SK-N-SH (cell line): ENCODE measurements around the gene SAMD5.

Source experiments
- CTCF ChIP-seq: fragments of 200-600 bp; sonication (generic); IDR thresholded peaks from 2 replicates; pipeline ENCODE4 v1.6.1; 2017; ENCODE audit warnings: antibody characterized with exemption, mild to moderate bottlenecking, moderate library complexity
- FOXM1 ChIP-seq: IDR thresholded peaks from 2 replicates; pipeline ENCODE4 v1.4.0; 2012; ENCODE audit warnings: low read depth, mild to moderate bottlenecking
- IRF3 ChIP-seq: fragments of 150-350 bp; IDR thresholded peaks from 2 replicates; pipeline ENCODE4 v1.6.1; 2016; ENCODE audit warnings: mild to moderate bottlenecking, low read depth, low read length
- POLR2AphosphoS5 ChIP-seq: IDR thresholded peaks from 2 replicates; pipeline ENCODE4 v1.6.1; 2012; ENCODE audit warnings: low read depth, low read length
- REST ChIP-seq: IDR thresholded peaks from 2 replicates; pipeline ENCODE4 v1.6.1; 2012; ENCODE audit warnings: mild to moderate bottlenecking, low read depth, low read length, moderate library complexity
- SIN3A ChIP-seq: IDR thresholded peaks from 2 replicates; pipeline ENCODE4 v1.6.1; 2012; ENCODE audit warnings: low read depth, mild to moderate bottlenecking, low read length, moderate library complexity, borderline replicate concordance
- SMC3 ChIP-seq: IDR thresholded peaks from 2 replicates; pipeline ENCODE4 v1.6.1; 2012; ENCODE audit warnings: low read depth, low read length, improper control_type of control experiment
- TCF12 ChIP-seq: IDR thresholded peaks from 2 replicates; pipeline ENCODE4 v1.4.0; 2012
- USF2 ChIP-seq: fragments of 150-350 bp; IDR thresholded peaks from 2 replicates; pipeline ENCODE4 v1.6.1; 2017; ENCODE audit warnings: antibody characterized with exemption, low read length, low read depth, borderline replicate concordance

GRCh38 chr6:147510929-147511590 lies 2.6 kb downstream of the SAMD5 start:
- no peak for TF ChIP-seq USF2
- no peak for TF ChIP-seq CTCF
- TF ChIP-seq FOXM1 = no peak
- no peak for TF ChIP-seq TCF12
- TF ChIP-seq POLR2AphosphoS5 = no peak
- TF ChIP-seq SMC3 = no peak
- no peak for TF ChIP-seq SIN3A
- no peak for TF ChIP-seq IRF3
- no peak for TF ChIP-seq REST
